AG04450 (cell line): ENCODE data around the gene PLAU. TPM values are rescaled to one million over a fixed set of nuclear protein-coding genes. Genes with fewer than 3 reads are reported as not detected.

Experiments used
- CTCF ChIA-PET: fragments of 300-600, 350-600 bp; formaldehyde crosslinking; extraction: SDS; loops from one replicate; lab custom pipeline; 2022; ENCODE audit warnings: antibody characterized with exemption, inconsistent platforms; lab: Charles Lee
- POLR2A ChIA-PET: fragments of 350-600 bp; formaldehyde crosslinking; extraction: SDS; loops from one replicate; lab custom pipeline; 2021; ENCODE audit warnings: antibody characterized with exemption, inconsistent platforms; lab: Yijun Ruan, JAX
- DNase-seq: peaks from one replicate; pipeline ENCODE4 v3.0.0-alpha.2; 2011; ENCODE audit warnings: low read depth, low spot score
- H3K27ac ChIP-seq: one replicate; pipeline ENCODE4 v1.5.1; 2012; ENCODE audit warnings: low read depth, low read length, control low read depth
- H3K27me3 ChIP-seq: one replicate; pipeline ENCODE4 v1.6.0; 2012; ENCODE audit warnings: low read length; ENCODE audit not compliant: control insufficient read depth, insufficient read depth
- H3K4me3 ChIP-seq: 2 replicates; pipeline ENCODE4 v1.5.1; 2011; ENCODE audit warnings: mild to moderate bottlenecking, low read depth, low read length, control low read depth
- H3K9me3 ChIP-seq: 2 replicates; pipeline ENCODE4 v1.5.1; 2012; ENCODE audit warnings: low read length; ENCODE audit not compliant: control insufficient read depth, insufficient read depth
- CTCF ChIP-seq: IDR thresholded peaks from 2 replicates; pipeline ENCODE4 v1.5.1; 2011; ENCODE audit warnings: low read depth, low read length, control low read depth, inconsistent platforms
- polyA plus RNA-seq: library from polyadenylated mRNA; depleted of rRNA; stranded (reverse); fragments of >200 nt; gene quantifications from 2 replicates; pipeline ENCODE4 v1.2.3, GENCODE V29; 2011

PLAU gene
- polyA plus RNA-seq, 1 experiment = 241 TPM

DNA sequence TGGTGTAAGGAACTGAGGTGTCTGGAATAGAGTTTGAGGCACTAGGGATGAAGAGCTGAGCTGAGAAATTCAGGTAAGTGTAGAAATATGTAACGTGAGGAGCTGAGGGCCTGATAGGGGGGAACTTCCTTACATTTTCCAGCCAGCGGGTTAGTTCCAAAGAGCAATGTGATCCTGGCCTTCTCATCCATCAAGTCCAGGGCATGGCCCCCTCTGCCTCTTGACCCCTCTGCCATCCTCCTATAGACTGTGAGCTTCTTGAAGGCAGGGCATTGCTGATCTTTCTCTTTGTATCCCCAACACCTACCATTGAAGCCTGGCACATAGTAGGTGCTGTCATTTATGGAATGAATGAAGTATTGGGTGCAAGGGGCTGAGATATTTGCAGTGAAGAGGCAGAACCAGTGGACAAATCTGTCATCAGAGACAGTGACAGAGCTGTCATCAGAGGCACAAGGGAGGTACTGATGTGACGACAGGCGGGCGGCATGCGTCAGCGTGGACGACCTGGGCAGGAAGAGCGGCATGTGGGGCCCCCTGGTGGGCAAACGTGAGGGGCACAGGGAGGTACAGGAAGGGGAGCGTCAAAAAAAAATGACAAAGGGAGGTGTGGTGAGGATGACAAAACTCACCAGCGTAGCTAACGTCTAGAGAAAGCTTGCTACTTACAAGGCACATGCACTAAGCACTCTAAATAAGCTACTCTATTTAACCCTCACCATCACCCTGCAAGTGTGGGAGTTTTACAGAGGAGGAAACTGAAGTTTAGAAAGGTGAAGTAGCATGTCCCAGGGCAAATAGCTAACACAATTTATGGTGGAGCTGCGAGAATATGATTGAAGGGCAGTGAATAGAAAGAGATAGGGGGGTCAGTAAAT lies 31.4 kb upstream of the PLAU start:
- Histone ChIP-seq H3K4me3 (no peak overlapping the region), H3K27me3 (no peaks in the 10 kb centered on the region), H3K27ac (no peak overlapping the region), H3K9me3 (no peaks in the 10 kb centered on the region)
- ChIA-PET POLR2A (interaction anchor here (0.6 to 0.7 kb wide), 2 partner anchors 15 to 36 kb away, joined by 3 read pairs; no protein-coding TSS in a partner anchor), CTCF (interaction anchor here (0.5 to 5.5 kb wide), 46 partner anchors 10 to 1029 kb away, joined by 3 to 88 read pairs (median 4); no protein-coding TSS in a partner anchor)
- DNase-seq = no peak
- TF ChIP-seq CTCF = peak; percentile 91

DNA sequence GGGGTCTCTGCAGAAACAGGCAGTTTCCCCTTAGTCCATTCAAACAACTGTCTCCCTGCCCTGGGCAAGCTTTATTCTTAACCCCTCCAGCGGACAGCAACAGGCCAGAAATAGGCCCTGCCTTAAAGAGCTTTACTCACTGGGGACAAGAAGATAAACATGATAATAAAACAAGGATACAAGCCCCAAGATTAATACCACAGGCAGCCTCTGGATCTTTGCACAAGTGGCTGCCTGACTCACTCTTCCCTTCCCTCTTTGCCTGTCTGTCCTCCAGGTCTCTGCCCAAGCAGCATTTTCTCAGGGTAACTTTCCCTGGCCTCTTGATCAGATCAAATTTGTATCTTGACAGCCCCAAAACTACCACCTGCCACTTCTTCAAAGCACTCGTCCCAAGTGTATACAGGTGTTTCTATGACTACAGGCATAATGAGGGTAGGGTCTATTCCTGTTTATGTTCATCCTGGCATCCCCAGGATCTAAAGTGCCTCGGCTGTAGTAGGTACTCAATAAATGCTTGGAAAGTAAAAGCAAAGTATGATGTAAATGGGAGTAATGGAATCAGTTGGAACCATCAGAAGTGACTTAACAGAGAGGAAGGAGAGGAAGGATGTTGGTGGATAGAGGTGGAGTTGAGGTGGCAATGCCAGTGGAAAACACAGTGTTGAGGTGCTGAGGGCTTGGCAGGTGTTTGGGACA lies 29.6 kb upstream of the PLAU start:
- no peak for TF ChIP-seq CTCF
- POLR2A ChIA-PET = no interaction called here

DNA sequence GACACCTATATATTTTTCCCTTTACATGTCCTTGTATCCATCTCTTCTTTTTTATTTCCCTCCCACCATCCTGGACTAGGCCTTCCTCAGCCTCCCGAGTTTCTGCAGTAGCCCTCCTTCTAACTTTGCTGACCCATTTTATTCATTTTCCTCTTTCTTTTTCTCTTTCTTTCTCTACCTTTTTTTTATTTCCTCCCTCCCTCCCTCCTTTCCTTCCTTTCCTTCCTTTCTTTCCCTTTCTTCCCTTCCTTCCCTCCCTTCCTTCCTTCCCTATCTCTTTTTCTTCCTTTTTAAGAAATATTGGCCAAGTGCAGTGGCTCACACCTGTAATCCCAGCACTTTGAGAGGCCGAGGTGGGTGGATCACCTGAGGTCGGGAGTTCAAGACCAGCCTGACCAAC lies 26.9 kb upstream of the PLAU start:
- CTCF ChIA-PET = interaction anchor here (13.1 kb wide), 1 partner anchor 58 kb away, joined by 204 read pairs; no protein-coding TSS in a partner anchor
- POLR2A ChIA-PET = no interaction called here
- Histone ChIP-seq H3K27ac (no peak overlapping the region), H3K9me3 (no peaks in the 10 kb centered on the region), H3K4me3 (no peak overlapping the region), H3K27me3 (no peaks in the 10 kb centered on the region)
- no peak for TF ChIP-seq CTCF
- no peak for DNase-seq

More for the DNA sequence above, 29.6 kb upstream of the PLAU start:
- CTCF ChIA-PET = interaction anchor here (0.6 to 5.5 kb wide), 4 partner anchors 11 to 220 kb away, joined by 3 to 88 read pairs (median 25); no protein-coding TSS in a partner anchor
- Histone ChIP-seq H3K9me3 (no peaks in the 10 kb centered on the region), H3K27me3 (no peaks in the 10 kb centered on the region), H3K27ac (no peak overlapping the region), H3K4me3 (no peak overlapping the region)
- DNase-seq = no peak

DNA sequence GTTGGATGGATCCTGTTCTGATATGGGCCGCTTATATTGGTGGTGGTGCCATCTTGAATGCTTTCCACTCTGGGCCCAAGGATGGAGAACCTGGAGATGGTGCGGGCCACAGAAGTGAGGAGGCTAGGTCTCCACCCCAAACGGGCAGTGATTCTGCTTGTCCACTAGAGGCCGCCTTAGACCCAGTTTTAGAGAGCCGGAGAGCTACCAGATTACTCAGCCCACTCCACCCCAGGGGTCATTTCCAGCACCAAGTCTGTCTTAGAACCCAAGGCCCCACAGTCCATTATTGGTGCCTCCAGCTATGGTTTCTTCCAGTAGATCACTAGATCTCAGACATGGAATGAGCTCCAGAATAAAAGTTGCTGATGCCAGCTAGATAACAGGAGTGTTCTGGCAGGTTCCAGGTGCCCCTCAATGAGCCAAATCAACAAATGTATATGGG lies 24.8 kb upstream of the PLAU start:
- CTCF ChIA-PET = interaction anchor here (0.6 to 13.1 kb wide), 55 partner anchors 8 to 369 kb away, joined by 3 to 204 read pairs (median 4); partner anchors contain the start of genes ADK, AP3M1, PLAU and VCL
- H3K4me3 ChIP-seq = no peak overlapping the region
- peak; percentile 65 for DNase-seq
- TF ChIP-seq CTCF = peak; percentile 87
- no peaks in the 10 kb centered on the region for H3K27me3 ChIP-seq
- POLR2A ChIA-PET = interaction anchor here (1.2 to 4.6 kb wide), 8 partner anchors 13 to 135 kb away, joined by 3 to 40 read pairs (median 14); partner anchors contain the start of gene PLAU
- H3K9me3 ChIP-seq = no peaks in the 10 kb centered on the region
- peak overlapping the region; percentile 39 for H3K27ac ChIP-seq
